Right atrium auricular region (tissue), 2 donors: ENCODE data around the gene PRKCE. TPM values are rescaled to one million over a fixed set of nuclear protein-coding genes. Genes with fewer than 3 reads are reported as not detected.
A peak's percentile ranks its signal among the peaks of the same experiment; 100 is the strongest.

Experiments used
- DNase-seq: peaks from one replicate; pipeline ENCODE4 v3.0.0-alpha.2; 2019; ENCODE audit warnings: low spot score
- H3K27ac ChIP-seq, 2 donors: fragments of 200-600 bp; sonication (generic); 1 replicate in 1 of 2; 2 replicates in 1 of 2; pipeline ENCODE4 v1.5.1; 2016 to 2019
- H3K27me3 ChIP-seq, 2 donors: fragments of 200-600 bp; sonication (generic); one replicate each; pipeline versions ENCODE4 v1.5.1 to v1.6.0; 2017 to 2019
- H3K36me3 ChIP-seq: fragments of 200-600 bp; sonication (generic); one replicate; pipeline ENCODE4 v1.5.1; 2016
- H3K4me1 ChIP-seq, 2 donors: fragments of 200-600 bp; sonication (generic); one replicate each; pipeline versions ENCODE4 v1.5.1 to v1.6.0; 2017 to 2019
- H3K4me3 ChIP-seq, 2 donors: fragments of 200-600 bp; sonication (generic); 1 replicate in 1 of 2; 2 replicates in 1 of 2; pipeline ENCODE4 v1.5.1; 2017 to 2019; ENCODE audit warnings: mild to moderate bottlenecking in 1 of 2, moderate library complexity in 1 of 2
- H3K9me3 ChIP-seq, 2 donors: fragments of 200-600 bp; sonication (generic); one replicate each; pipeline ENCODE4 v1.5.1; 2019
- total RNA-seq, 2 donors: library from RNA; depleted of rRNA; stranded (reverse); fragments of >200 nt; gene quantifications; one replicate each; pipeline ENCODE4 v1.1.0, GENCODE V29; 2016
- TF ChIP-seq, protein P1 (sequence below), 2 donors: fragments of 200-600 bp; sonication (generic); IDR thresholded peaks; one replicate each; pipeline ENCODE4 v1.5.1; 2019; ENCODE audit warnings: antibody characterized with exemption in 2 of 2

PRKCE gene
- total RNA-seq, 2 donors from 2014 or later: 7.2 to 11.8 TPM

DNA sequence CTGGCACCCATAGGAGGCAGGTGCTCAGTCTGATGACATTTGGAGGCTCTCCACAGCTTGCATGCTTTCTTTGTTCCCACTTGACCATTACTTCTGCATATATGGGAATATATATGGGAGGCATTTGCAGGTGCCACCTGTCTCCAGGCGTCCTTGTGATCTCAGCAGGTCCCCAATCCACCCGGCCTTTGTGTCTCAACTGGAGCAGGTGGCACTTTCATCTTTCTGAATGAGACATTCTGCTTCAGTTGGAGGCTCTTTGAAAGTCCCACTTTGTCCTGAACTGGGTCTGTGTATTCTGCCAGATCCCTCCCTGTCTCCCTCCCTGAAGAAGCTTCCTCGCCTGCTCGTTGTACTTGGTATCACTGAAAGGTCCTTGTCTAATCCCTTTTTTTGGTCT lies 327.6 kb downstream of the PRKCE start:
- Histone ChIP-seq H3K4me1 (no peaks in the 10 kb centered on the region), H3K36me3 (no peaks in the 10 kb centered on the region), H3K9me3 (no peaks in the 10 kb centered on the region), H3K27me3 (no peaks in the 10 kb centered on the region), H3K27ac (no peak overlapping the region), H3K4me3 (no peak overlapping the region)
- no peak for DNase-seq
- TF ChIP-seq, protein P1, sequence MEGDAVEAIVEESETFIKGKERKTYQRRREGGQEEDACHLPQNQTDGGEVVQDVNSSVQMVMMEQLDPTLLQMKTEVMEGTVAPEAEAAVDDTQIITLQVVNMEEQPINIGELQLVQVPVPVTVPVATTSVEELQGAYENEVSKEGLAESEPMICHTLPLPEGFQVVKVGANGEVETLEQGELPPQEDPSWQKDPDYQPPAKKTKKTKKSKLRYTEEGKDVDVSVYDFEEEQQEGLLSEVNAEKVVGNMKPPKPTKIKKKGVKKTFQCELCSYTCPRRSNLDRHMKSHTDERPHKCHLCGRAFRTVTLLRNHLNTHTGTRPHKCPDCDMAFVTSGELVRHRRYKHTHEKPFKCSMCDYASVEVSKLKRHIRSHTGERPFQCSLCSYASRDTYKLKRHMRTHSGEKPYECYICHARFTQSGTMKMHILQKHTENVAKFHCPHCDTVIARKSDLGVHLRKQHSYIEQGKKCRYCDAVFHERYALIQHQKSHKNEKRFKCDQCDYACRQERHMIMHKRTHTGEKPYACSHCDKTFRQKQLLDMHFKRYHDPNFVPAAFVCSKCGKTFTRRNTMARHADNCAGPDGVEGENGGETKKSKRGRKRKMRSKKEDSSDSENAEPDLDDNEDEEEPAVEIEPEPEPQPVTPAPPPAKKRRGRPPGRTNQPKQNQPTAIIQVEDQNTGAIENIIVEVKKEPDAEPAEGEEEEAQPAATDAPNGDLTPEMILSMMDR (IDR thresholded peaks at IDR 0.05): no peak

DNA sequence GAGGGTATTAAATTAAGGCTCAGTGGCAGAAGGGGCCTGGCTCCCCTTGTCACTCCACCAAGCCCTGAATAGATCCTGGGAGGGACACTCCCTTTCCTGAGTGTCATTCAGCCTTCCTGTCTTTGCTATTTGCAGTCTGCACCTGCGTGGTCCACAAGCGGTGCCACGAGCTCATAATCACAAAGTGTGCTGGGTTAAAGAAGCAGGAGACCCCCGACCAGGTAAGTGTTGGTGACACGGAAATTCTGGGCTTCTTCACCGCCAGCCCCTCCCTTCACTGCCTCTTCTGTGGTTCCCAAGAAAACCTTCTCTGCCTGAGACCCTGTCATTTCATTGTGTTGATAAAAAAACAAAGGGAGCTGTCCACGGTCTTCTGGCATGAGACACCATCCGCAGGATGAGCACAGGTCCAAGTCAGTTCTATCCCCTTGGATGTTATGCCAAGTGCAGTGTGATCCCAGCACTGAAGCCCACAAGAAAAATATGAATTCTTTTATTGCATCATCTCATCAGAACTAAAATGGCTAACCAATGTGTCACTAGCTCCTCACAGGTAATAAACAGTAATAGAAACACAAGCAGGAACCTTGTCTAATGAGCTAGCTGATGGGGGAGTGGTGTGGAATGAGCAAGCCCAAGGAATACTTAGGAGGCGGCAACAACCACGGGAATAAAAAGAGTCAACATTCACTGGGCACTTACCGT lies 328.8 kb downstream of the PRKCE start:
- TF ChIP-seq, protein P1 (IDR thresholded peaks at IDR 0.05): no peak
- DNase-seq: no peak
- Histone ChIP-seq H3K36me3 (no peaks in the 10 kb centered on the region), H3K27ac (no peak overlapping the region), H3K4me3 (no peak overlapping the region), H3K9me3 (no peaks in the 10 kb centered on the region), H3K4me1 (no peaks in the 10 kb centered on the region), H3K27me3 (no peaks in the 10 kb centered on the region)

DNA sequence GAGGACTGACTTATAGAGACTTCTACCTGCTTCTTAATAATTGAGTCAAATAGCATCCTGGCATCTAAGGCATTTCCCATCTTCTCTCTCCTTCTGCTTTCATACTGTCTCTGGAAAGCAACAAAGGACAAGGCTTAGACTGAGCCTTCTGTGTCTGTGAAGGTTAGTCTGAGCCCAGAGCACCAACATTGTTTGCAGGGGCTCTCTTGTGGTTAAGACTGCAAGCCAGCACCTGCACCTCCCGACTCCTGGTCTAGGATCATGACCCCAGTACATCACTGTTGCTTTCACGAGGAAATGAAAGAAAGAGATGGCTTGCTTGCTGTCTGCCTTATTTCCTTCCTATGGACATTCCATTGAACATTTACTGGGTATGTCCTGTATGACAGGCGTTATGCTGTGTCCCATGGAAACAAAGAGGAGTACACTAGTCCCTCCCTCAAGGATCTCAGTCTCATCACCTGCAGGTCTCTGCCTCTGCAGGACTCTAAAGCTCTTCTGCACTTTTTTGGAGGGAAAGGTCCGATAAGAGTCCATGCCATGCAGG lies 330.0 kb downstream of the PRKCE start:
- H3K27ac ChIP-seq: no peak overlapping the region
- H3K27me3 ChIP-seq: no peaks in the 10 kb centered on the region
- H3K9me3 ChIP-seq: no peaks in the 10 kb centered on the region
- no peak for DNase-seq
- TF ChIP-seq, protein P1 (IDR thresholded peaks at IDR 0.05): no peak
- H3K36me3 ChIP-seq: no peaks in the 10 kb centered on the region
- H3K4me1 ChIP-seq: no peaks in the 10 kb centered on the region
- H3K4me3 ChIP-seq: no peak overlapping the region

DNA sequence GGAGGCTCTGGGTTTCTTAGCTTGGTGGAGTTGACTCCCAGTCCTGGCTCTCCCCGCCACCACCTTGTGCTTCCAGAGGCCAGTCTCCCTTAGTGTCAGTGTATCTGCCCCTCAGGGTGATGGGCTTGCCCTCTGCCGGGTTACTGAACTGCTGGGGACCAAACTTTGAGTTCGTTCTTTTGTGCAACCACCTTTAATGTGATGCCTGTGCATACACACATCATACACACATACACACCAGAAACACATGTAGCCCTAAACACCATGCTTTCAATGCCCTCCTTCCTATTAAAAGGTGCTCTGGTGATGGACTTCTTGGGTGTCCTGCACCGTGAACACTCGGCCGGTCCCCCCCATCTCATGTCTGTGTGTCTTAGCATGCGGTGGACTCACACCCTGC lies 330.6 kb downstream of the PRKCE start:
- no peak overlapping the region for H3K27ac ChIP-seq
- DNase-seq: peak; percentile 13
- no peaks in the 10 kb centered on the region for H3K9me3 ChIP-seq
- H3K27me3 ChIP-seq: no peaks in the 10 kb centered on the region
- TF ChIP-seq, protein P1 (IDR thresholded peaks at IDR 0.05): no peak
- no peaks in the 10 kb centered on the region for H3K36me3 ChIP-seq
- H3K4me1 ChIP-seq: no peaks in the 10 kb centered on the region
- H3K4me3 ChIP-seq: no peak overlapping the region

DNA sequence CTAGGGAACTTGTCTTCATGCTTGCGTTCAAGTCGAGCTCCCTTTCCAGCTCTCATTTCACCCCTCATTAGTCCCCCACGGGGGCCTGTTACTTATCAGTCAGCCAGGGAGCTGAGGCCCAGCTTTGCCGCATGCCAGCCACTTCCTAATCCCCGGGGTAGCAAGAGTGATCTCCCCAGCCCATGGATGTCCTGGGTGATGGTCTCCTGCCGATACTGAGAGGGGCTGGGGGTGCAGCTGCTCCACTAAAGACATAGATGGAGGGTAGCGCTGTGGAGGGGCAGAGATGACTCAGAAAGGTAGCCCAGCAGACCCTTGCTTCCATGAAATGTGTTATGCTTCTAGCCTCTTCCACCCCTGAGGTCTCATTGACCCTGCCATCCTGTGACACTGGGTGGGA lies 331.7 kb downstream of the PRKCE start:
- H3K4me1 ChIP-seq: no peaks in the 10 kb centered on the region
- TF ChIP-seq, protein P1 (IDR thresholded peaks at IDR 0.05): no peak
- no peaks in the 10 kb centered on the region for H3K36me3 ChIP-seq
- DNase-seq: peak; percentile 18
- no peaks in the 10 kb centered on the region for H3K27me3 ChIP-seq
- no peak overlapping the region for H3K27ac ChIP-seq
- H3K4me3 ChIP-seq: no peak overlapping the region
- H3K9me3 ChIP-seq: no peaks in the 10 kb centered on the region

DNA sequence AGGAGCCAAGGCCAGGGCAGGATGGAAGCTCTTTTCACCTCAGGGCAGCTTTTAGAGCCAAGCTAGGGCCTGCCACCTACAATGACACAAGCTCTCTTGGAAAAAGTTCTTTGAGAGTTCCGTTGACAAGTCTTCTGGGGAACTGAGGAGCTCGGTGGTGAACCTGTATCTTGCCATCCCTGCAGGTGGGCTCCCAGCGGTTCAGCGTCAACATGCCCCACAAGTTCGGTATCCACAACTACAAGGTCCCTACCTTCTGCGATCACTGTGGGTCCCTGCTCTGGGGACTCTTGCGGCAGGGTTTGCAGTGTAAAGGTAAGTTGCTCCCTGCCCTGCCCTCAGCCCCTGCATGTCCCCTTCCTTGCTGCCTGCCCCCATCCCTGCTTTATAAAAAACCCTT lies 332.9 kb downstream of the PRKCE start:
- peak; percentile 32 for DNase-seq
- TF ChIP-seq, protein P1 (IDR thresholded peaks at IDR 0.05): no peak

More for the DNA sequence above, 332.9 kb downstream of the PRKCE start:
- Histone ChIP-seq H3K27ac (no peak overlapping the region), H3K9me3 (no peaks in the 10 kb centered on the region), H3K36me3 (no peaks in the 10 kb centered on the region), H3K4me3 (no peak overlapping the region), H3K4me1 (peaks cover 0 to 6% of the 10 kb centered on the region in 2 donors), H3K27me3 (no peaks in the 10 kb centered on the region)
